Colon (tissue), 2 donors: ENCODE results near the gene RASGRF2.

ENCODE experiments used
- FAIRE-seq: peaks from 2 replicates; lab custom pipeline; 2012; peaks lifted over from hg19 to GRCh38; lab: Jason Lieb, UNC
- donor health status: control.
- donor health status: control.

RASGRF2 gene

GRCh38 chr5:80959768-80960442 lies at the start of gene RASGRF2:
Gene RASGRF2 (plus strand): TSS chr5:80960363. CDS start chr5:80960739, 376 bp downstream.
- no peak for FAIRE-seq

- FAIRE-seq, result no peak
Observed at GRCh38 chr5:80912479-80912878, 47.7 kb upstream of the RASGRF2 start.

- no peak for FAIRE-seq
Observed at GRCh38 chr5:80915716-80916115, 44.4 kb upstream of the RASGRF2 start.

GRCh38 chr5:80916676-80917075 lies 43.5 kb upstream of the RASGRF2 start:
- no peak for FAIRE-seq

- FAIRE-seq, result no peak
Observed at GRCh38 chr5:80917631-80918030, 42.5 kb upstream of the RASGRF2 start.

- FAIRE-seq, result no peak
Observed at GRCh38 chr5:80919678-80920196, 40.4 kb upstream of the RASGRF2 start.

- no peak for FAIRE-seq
Observed at GRCh38 chr5:80920333-80920732, 39.8 kb upstream of the RASGRF2 start.

- FAIRE-seq, result no peak
Observed at GRCh38 chr5:80921026-80921425, 39.1 kb upstream of the RASGRF2 start.

GRCh38 chr5:80925931-80926330 lies 34.2 kb upstream of the RASGRF2 start:
- no peak for FAIRE-seq

- FAIRE-seq, result no peak
Observed at GRCh38 chr5:80926536-80926935, 33.6 kb upstream of the RASGRF2 start.

- no peak for FAIRE-seq
Observed at GRCh38 chr5:80926979-80927656, 33.0 kb upstream of the RASGRF2 start.

- no peak for FAIRE-seq
Observed at GRCh38 chr5:80928073-80928472, 32.1 kb upstream of the RASGRF2 start.

GRCh38 chr5:80930940-80931339 lies 29.2 kb upstream of the RASGRF2 start:
- FAIRE-seq, result no peak

- FAIRE-seq, result no peak
Observed at GRCh38 chr5:80931411-80931810, 28.8 kb upstream of the RASGRF2 start.

GRCh38 chr5:80933036-80933435 lies 27.1 kb upstream of the RASGRF2 start:
- no peak for FAIRE-seq

GRCh38 chr5:80934751-80935150 lies 25.4 kb upstream of the RASGRF2 start:
- no peak for FAIRE-seq

GRCh38 chr5:80935811-80936385 lies 24.3 kb upstream of the RASGRF2 start:
- no peak for FAIRE-seq

- no peak for FAIRE-seq
Observed at GRCh38 chr5:80936881-80937280, 23.3 kb upstream of the RASGRF2 start.

GRCh38 chr5:80937584-80938356 lies 22.4 kb upstream of the RASGRF2 start:
- FAIRE-seq, result no peak

GRCh38 chr5:80941496-80941895 lies 18.7 kb upstream of the RASGRF2 start:
- FAIRE-seq, result no peak

- no peak for FAIRE-seq
Observed at GRCh38 chr5:80951366-80951765, 8.8 kb upstream of the RASGRF2 start.

GRCh38 chr5:80953587-80953986 lies 6.6 kb upstream of the RASGRF2 start:
- FAIRE-seq, result no peak
